LNCaP clone FGC (cell line): ENCODE measurements around the gene TSC22D1.

Source experiments
- DNase-seq: peaks from one replicate; pipeline ENCODE4 v3.0.0-alpha.2; 2011; ENCODE audit warnings: low read depth
- H3K4me3 ChIP-seq: 2 replicates; pipeline ENCODE4 v1.5.1; 2011; ENCODE audit warnings: mild to moderate bottlenecking, low read depth, low read length, control low read depth
- TF ChIP-seq, protein P1 (sequence below): IDR thresholded peaks from 2 replicates; pipeline ENCODE4 v1.5.1; 2012; ENCODE audit warnings: mild to moderate bottlenecking; ENCODE audit not compliant: control insufficient read depth, insufficient read depth; ENCODE audit errors: extremely low read depth

Gene TSC22D1

DNA sequence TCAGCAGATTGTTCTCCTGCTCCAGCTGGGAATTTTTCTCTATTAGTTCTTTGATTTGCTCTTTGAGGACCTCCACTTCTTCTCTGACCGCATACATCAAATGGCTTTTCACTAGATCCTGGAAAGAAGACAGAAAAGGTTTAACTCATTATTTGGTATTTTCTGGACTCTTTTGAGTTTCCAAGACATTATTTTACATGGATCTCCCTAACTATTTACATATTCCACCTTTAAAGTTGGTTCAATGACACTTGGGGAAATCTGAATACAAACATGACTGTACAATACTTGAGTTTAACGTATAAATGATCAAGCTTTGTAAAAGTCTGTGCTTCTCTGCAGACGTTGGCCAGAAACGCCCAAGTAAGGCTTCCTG is 141.4 kb downstream of the TSC22D1 start:
- no peak for DNase-seq
- H3K4me3 ChIP-seq = peak overlapping the region; percentile 77
- TF ChIP-seq, protein P1, sequence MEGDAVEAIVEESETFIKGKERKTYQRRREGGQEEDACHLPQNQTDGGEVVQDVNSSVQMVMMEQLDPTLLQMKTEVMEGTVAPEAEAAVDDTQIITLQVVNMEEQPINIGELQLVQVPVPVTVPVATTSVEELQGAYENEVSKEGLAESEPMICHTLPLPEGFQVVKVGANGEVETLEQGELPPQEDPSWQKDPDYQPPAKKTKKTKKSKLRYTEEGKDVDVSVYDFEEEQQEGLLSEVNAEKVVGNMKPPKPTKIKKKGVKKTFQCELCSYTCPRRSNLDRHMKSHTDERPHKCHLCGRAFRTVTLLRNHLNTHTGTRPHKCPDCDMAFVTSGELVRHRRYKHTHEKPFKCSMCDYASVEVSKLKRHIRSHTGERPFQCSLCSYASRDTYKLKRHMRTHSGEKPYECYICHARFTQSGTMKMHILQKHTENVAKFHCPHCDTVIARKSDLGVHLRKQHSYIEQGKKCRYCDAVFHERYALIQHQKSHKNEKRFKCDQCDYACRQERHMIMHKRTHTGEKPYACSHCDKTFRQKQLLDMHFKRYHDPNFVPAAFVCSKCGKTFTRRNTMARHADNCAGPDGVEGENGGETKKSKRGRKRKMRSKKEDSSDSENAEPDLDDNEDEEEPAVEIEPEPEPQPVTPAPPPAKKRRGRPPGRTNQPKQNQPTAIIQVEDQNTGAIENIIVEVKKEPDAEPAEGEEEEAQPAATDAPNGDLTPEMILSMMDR = no peak

DNA sequence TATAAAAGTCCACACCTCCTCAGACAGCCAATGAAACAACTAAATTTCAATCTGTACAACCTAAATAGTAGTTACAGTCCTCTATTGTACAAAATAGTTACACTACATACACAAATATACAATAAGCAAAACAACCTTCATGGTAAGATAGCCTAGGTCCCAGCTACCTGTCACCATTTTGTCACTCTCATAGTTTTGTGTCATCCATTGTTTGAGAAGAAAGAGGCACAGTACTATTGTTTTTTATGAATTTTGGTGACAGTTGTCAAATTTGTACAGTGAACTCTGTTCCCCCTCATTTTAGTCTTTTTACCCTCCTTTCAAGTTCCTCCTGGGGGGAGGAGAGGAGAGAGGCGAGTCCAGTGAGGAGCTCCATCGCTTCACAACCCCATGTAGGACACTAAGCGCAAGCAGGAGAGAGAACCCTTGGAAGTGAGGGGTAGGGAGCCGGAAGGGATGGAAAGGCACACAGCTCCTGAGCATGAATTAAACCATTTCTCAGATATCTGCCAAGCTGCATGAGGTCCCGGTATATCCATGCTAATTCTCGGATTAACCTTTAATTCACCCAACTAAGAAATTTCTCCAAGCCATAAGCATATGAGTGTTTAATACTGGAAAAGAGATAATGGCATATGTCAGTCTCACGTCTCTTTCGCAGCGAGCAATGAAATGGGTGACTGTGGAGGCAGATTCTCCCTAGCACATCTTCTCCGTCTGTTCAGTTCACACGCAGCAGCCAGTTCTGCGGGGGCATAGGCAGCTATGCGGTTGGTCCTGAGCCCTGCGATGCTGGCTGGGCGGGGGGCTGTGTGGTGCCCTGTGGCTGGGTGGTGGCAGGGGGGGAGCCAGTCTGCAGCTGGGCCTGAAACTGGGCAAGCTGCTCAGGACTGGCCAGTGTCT is 142.0 kb downstream of the TSC22D1 start:
- peak overlapping the region; percentile 77 for H3K4me3 ChIP-seq
- TF ChIP-seq, protein P1 = no peak

GRCh38 chr13:44432650-44433049 is 143.5 kb downstream of the TSC22D1 start:
- no peak for DNase-seq
- TF ChIP-seq, protein P1 = no peak
- no peak overlapping the region for H3K4me3 ChIP-seq

More for the DNA sequence above, 142.0 kb downstream of the TSC22D1 start:
- DNase-seq = no peak

DNA sequence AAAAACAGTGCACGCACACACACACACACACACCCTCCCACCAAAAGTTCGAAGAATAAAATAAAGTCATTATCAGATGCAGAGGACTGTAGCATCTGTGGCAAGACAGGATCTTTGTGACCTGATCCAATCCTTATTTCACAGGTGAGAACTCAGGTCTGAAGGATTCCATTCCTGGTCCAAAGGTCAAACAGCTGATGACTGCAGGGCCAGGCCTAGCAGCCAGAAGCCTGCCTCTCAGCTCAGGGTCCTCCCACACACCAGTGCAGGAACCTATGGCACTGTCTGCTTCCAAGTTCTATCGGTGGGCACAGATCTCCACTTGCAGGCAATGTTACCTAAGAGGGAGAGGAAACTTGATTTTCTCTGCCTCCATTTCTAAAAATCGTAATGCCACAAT is 145.0 kb downstream of the TSC22D1 start:
- DNase-seq = no peak
- TF ChIP-seq, protein P1 = no peak
- H3K4me3 ChIP-seq = no peak overlapping the region

DNA sequence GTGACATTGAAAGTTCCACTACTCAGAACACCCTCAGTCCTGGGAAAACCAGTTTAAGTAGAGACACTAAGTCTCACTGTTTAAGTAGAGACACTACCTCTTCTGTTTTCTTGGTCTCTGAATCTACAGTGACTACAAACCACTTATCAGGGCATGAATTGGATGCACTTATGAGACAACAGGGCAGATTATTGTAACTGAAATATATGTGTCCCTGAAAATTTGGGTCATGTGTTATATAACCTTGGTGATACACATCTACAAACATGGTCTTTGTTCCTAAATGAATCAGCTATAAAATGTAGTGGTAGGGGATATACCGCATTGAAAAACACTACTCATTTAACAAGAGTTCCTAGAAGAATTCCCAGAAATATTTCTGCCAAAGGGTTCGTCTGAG is 146.8 kb downstream of the TSC22D1 start:
- no peak for DNase-seq
- TF ChIP-seq, protein P1 = no peak
- no peak overlapping the region for H3K4me3 ChIP-seq

- TF ChIP-seq, protein P1 = no peak
Observed at GRCh38 chr13:44426461-44426860, 149.7 kb downstream of the TSC22D1 start.

DNA sequence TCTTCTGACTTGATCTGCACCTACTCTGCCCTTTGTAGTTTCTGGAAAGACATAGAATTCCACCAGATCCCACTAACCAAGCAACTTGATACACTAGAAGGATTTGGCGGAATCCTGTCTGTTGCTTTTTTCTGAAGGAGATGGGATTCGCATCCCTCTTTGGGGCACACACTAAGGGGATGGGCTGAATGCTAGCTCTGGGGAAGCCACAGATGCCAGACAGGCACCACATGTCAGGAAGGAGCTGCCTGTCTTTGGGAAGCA is 150.4 kb downstream of the TSC22D1 start:
- no peak for DNase-seq
- TF ChIP-seq, protein P1 = no peak
- H3K4me3 ChIP-seq = no peak overlapping the region

More at GRCh38 chr13:44426461-44426860, 149.7 kb downstream of the TSC22D1 start:
- H3K4me3 ChIP-seq = no peak overlapping the region
- DNase-seq = no peak
